ENCODE data around the gene BCAT1.

BCAT1 gene

GRCh38 chr12:24864796-24865125 is 84.1 kb downstream of the BCAT1 start:
- no peak for TF ChIP-seq CTCF (conservative IDR thresholded peaks at IDR 0.05; ENCODE audit: low read depth, low read length)
- no peak overlapping the region for H3K4me3 ChIP-seq (ENCODE audit: low read length)
- peak; percentile 75 for DNase-seq (ENCODE audit: low read depth)

GRCh38 chr12:24861766-24862540 is 86.9 kb downstream of the BCAT1 start:
- H3K4me3 ChIP-seq (ENCODE audit: low read length): no peak overlapping the region
- TF ChIP-seq CTCF (conservative IDR thresholded peaks at IDR 0.05; ENCODE audit: low read depth, low read length): no peak
- peak; percentile 48 for DNase-seq (ENCODE audit: low read depth)

- no peak overlapping the region for H3K4me3 ChIP-seq (ENCODE audit: low read length)
- DNase-seq (ENCODE audit: low read depth): no peak
- TF ChIP-seq CTCF (conservative IDR thresholded peaks at IDR 0.05; ENCODE audit: low read depth, low read length): no peak
These were observed 88.4 kb downstream of the BCAT1 start for GRCh38 chr12:24860546-24860945.

- H3K4me3 ChIP-seq (ENCODE audit: low read length): no peak overlapping the region
- TF ChIP-seq CTCF (conservative IDR thresholded peaks at IDR 0.05; ENCODE audit: low read depth, low read length): no peak
These were observed 92.4 kb downstream of the BCAT1 start for GRCh38 chr12:24856541-24856940.

GRCh38 chr12:24854908-24855307 is 94.0 kb downstream of the BCAT1 start:
- no peak overlapping the region for H3K4me3 ChIP-seq (ENCODE audit: low read length)
- no peak for TF ChIP-seq CTCF (conservative IDR thresholded peaks at IDR 0.05; ENCODE audit: low read depth, low read length)
- no peak for DNase-seq (ENCODE audit: low read depth)

More at GRCh38 chr12:24856541-24856940, 92.4 kb downstream of the BCAT1 start:
- no peak for DNase-seq (ENCODE audit: low read depth)

- DNase-seq (ENCODE audit: low read depth): no peak
- no peak for TF ChIP-seq CTCF (conservative IDR thresholded peaks at IDR 0.05; ENCODE audit: low read depth, low read length)
- H3K4me3 ChIP-seq (ENCODE audit: low read length): no peak overlapping the region
These were observed 94.9 kb downstream of the BCAT1 start for GRCh38 chr12:24854017-24854416.

- TF ChIP-seq CTCF (conservative IDR thresholded peaks at IDR 0.05; ENCODE audit: low read depth, low read length): no peak
- peak; percentile 44 for DNase-seq (ENCODE audit: low read depth)
- H3K4me3 ChIP-seq (ENCODE audit: low read length): no peak overlapping the region
These were observed 95.3 kb downstream of the BCAT1 start for GRCh38 chr12:24853588-24853987.

All from retinal pigment epithelial cell (primary cell).